Renal cortical epithelial cell (primary cell): ENCODE results near the gene CDK11A. TPM values are rescaled to one million over a fixed set of nuclear protein-coding genes. Genes with fewer than 3 reads are reported as not detected.

Experiments
- DNase-seq: peaks from one replicate; pipeline ENCODE4 v3.0.0-alpha.2; 2011; ENCODE audit warnings: low read depth
- total RNA-seq: library from RNA; depleted of rRNA; stranded (reverse); fragments of >200 nt; gene quantifications from 2 replicates; pipeline ENCODE4 v1.2.3, GENCODE V29; 2014

CDK11A gene
- 3.6 and 15.1 TPM in 2 replicates for total RNA-seq

- peak; percentile 98 for DNase-seq
These were observed at the start of gene CDK11A for GRCh38 chr1:1724035-1724864. CDK11A (minus strand) TSS chr1:1724357; CDS start chr1:1722818, 1,539 bp downstream.

- no peak for DNase-seq
These were observed 49.7 kb upstream of the CDK11A start for GRCh38 chr1:1773874-1774273.

GRCh38 chr1:1771096-1771495 lies 46.9 kb upstream of the CDK11A start:
- DNase-seq = no peak

- DNase-seq = no peak
These were observed 45.9 kb upstream of the CDK11A start for GRCh38 chr1:1770102-1770501.

GRCh38 chr1:1768249-1768992 lies 44.3 kb upstream of the CDK11A start:
- DNase-seq = no peak

GRCh38 chr1:1764876-1765470 lies 40.8 kb upstream of the CDK11A start:
- no peak for DNase-seq

- DNase-seq = no peak
These were observed 39.8 kb upstream of the CDK11A start for GRCh38 chr1:1763657-1764621.

- DNase-seq = no peak
These were observed 37.6 kb upstream of the CDK11A start for GRCh38 chr1:1761504-1762376.

GRCh38 chr1:1760715-1761114 lies 36.6 kb upstream of the CDK11A start:
- no peak for DNase-seq

- no peak for DNase-seq
These were observed 36.1 kb upstream of the CDK11A start for GRCh38 chr1:1760345-1760650.

GRCh38 chr1:1759456-1760344 lies 35.5 kb upstream of the CDK11A start:
- no peak for DNase-seq

GRCh38 chr1:1758692-1759455 lies 34.7 kb upstream of the CDK11A start:
- peak; percentile 81 for DNase-seq

GRCh38 chr1:1758059-1758621 lies 34.0 kb upstream of the CDK11A start:
- no peak for DNase-seq

- no peak for DNase-seq
These were observed 33.4 kb upstream of the CDK11A start for GRCh38 chr1:1757422-1758058.

- no peak for DNase-seq
These were observed 32.7 kb upstream of the CDK11A start for GRCh38 chr1:1756661-1757421.

- no peak for DNase-seq
These were observed 31.7 kb upstream of the CDK11A start for GRCh38 chr1:1755852-1756251.

GRCh38 chr1:1755426-1755825 lies 31.3 kb upstream of the CDK11A start:
- no peak for DNase-seq
